Osteocyte (in vitro differentiated cells): ENCODE measurements around the gene CHRNB2. TPM values are rescaled to one million over a fixed set of nuclear protein-coding genes. Genes with fewer than 3 reads are reported as not detected.
A peak's percentile ranks its signal among the peaks of the same experiment; 100 is the strongest.

Experiments used
- DNase-seq: peaks from one replicate; pipeline ENCODE4 v3.0.0; 2021; ENCODE audit warnings: mixed read lengths; ENCODE audit not compliant: unreplicated experiment; ENCODE audit errors: extremely low spot score
- H3K27ac Mint-ChIP-seq: one replicate; pipeline ENCODE4 v1.8.0; 2021; ENCODE audit warnings: mild to moderate bottlenecking, mixed read lengths; ENCODE audit not compliant: unreplicated experiment
- H3K27me3 Mint-ChIP-seq: one replicate; pipeline ENCODE4 v1.8.0; 2021; ENCODE audit warnings: mixed read lengths; ENCODE audit not compliant: unreplicated experiment
- H3K36me3 Mint-ChIP-seq: one replicate; pipeline ENCODE4 v1.8.0; 2021; ENCODE audit warnings: mixed read lengths; ENCODE audit not compliant: unreplicated experiment
- H3K4me1 Mint-ChIP-seq: one replicate; pipeline ENCODE4 v1.8.0; 2021; ENCODE audit warnings: mixed read lengths; ENCODE audit not compliant: unreplicated experiment
- H3K4me3 Mint-ChIP-seq: one replicate; pipeline ENCODE4 v1.8.0; 2021; ENCODE audit warnings: mild to moderate bottlenecking, moderate library complexity, mixed read lengths; ENCODE audit not compliant: unreplicated experiment
- H3K9me3 Mint-ChIP-seq: one replicate; pipeline ENCODE4 v1.8.0; 2021; ENCODE audit warnings: mixed read lengths; ENCODE audit not compliant: unreplicated experiment
- CTCF ChIP-seq: fragments of 200-600 bp; sonication (generic); IDR thresholded peaks from 2 replicates; pipeline ENCODE4 v1.5.0; 2021; ENCODE audit warnings: antibody characterized with exemption, mild to moderate bottlenecking, moderate library complexity
- long read RNA-seq: library from polyadenylated mRNA; unstranded; transcript quantifications from one replicate; pipeline ENCODE4 v2.0.0, GENCODE V29; 2021
- total RNA-seq: library from RNA; stranded (reverse); gene quantifications from 2 replicates; pipeline ENCODE4 v1.2.1, GENCODE V29; 2021

Gene CHRNB2
- 0.10 and 0.27 TPM in 2 replicates for total RNA-seq
- long read RNA-seq, result 0 reads

GRCh38 chr1:154567386-154568156 is at the start of gene CHRNB2:
Gene CHRNB2, plus strand, starts transcription at chr1:154567778. Its CDS starts 267 bp downstream, at chr1:154568045.
- no peaks in the 10 kb centered on the region for H3K9me3 Mint-ChIP-seq
- no peak within 1 kb of the TSS for H3K27ac Mint-ChIP-seq
- TF ChIP-seq CTCF, result no peak
- peaks cover 4% of the 10 kb centered on the region for H3K4me1 Mint-ChIP-seq
- no peaks in the 10 kb centered on the region for H3K36me3 Mint-ChIP-seq
- peaks cover 44% of the 10 kb centered on the region for H3K27me3 Mint-ChIP-seq
- peak; percentile 89 for DNase-seq
- peak within 1 kb of the TSS; percentile 45 for H3K4me3 Mint-ChIP-seq

- Mint-ChIP-seq H3K4me1 (peaks cover 3% of the 10 kb centered on the region), H3K27ac (no peak overlapping the region), H3K9me3 (no peaks in the 10 kb centered on the region), H3K27me3 (peaks cover 58% of the 10 kb centered on the region), H3K36me3 (no peaks in the 10 kb centered on the region), H3K4me3 (no peak overlapping the region)
- no peak for TF ChIP-seq CTCF
- DNase-seq, result no peak
Observed at GRCh38 chr1:154519591-154519991, 48.0 kb upstream of the CHRNB2 start.

GRCh38 chr1:154520333-154520732 is 47.2 kb upstream of the CHRNB2 start:
- no peak for TF ChIP-seq CTCF
- no peak for DNase-seq
- Mint-ChIP-seq H3K4me3 (no peak overlapping the region), H3K36me3 (no peaks in the 10 kb centered on the region), H3K9me3 (no peaks in the 10 kb centered on the region), H3K27me3 (peaks cover 61% of the 10 kb centered on the region), H3K27ac (no peak overlapping the region), H3K4me1 (peaks cover 3% of the 10 kb centered on the region)

GRCh38 chr1:154521695-154522094 is 45.9 kb upstream of the CHRNB2 start:
- H3K4me1 Mint-ChIP-seq, result peaks cover 3% of the 10 kb centered on the region

More at GRCh38 chr1:154521695-154522094, 45.9 kb upstream of the CHRNB2 start:
- no peak for TF ChIP-seq CTCF
- no peak overlapping the region for H3K4me3 Mint-ChIP-seq
- DNase-seq, result no peak
- no peak overlapping the region for H3K27ac Mint-ChIP-seq
- H3K27me3 Mint-ChIP-seq, result peaks cover 50% of the 10 kb centered on the region
- H3K9me3 Mint-ChIP-seq, result no peaks in the 10 kb centered on the region
- H3K36me3 Mint-ChIP-seq, result no peaks in the 10 kb centered on the region
